Breast epithelium (tissue), 4 donors: Measurements from ENCODE around the gene IFTAP. TPM values are rescaled to one million over a fixed set of nuclear protein-coding genes. Genes with fewer than 3 reads are reported as not detected.

Experiments used
- DNase-seq, 2 donors: peaks; one replicate each; pipeline ENCODE4 v3.0.0-alpha.2; 2019; ENCODE audit warnings: low spot score in 2 of 2
- H3K27ac ChIP-seq, 2 donors: fragments of 200-600 bp; sonication (generic) in 1 of 2; one replicate each; pipeline ENCODE4 v1.5.1; 2016 to 2019; ENCODE audit warnings: mild to moderate bottlenecking in 1 of 2
- H3K27me3 ChIP-seq, 2 donors: fragments of 200-600 bp; sonication (generic) in 1 of 2; one replicate each; pipeline versions ENCODE4 v1.5.1 to v1.6.0; 2017 to 2019; ENCODE audit warnings: control low read depth in 1 of 2, mild to moderate bottlenecking in 1 of 2
- H3K36me3 ChIP-seq: fragments of 200-600 bp; one replicate; pipeline ENCODE4 v1.5.1; 2019
- H3K4me1 ChIP-seq, 2 donors: fragments of 200-600 bp; sonication (generic); one replicate each; pipeline ENCODE4 v1.5.1; 2016 to 2019; ENCODE audit warnings: control low read depth in 1 of 2
- H3K4me3 ChIP-seq, 3 donors: fragments of 200-600 bp; sonication (generic); 1 replicate in 2 of 3; 2 replicates in 1 of 3; pipeline ENCODE4 v1.5.1; 2016 to 2019; ENCODE audit warnings: mild to moderate bottlenecking in 3 of 3, moderate library complexity in 2 of 3
- H3K9me3 ChIP-seq, 2 donors: fragments of 200-600 bp; sonication (generic) in 1 of 2; one replicate each; pipeline ENCODE4 v1.5.1; 2016 to 2019; ENCODE audit warnings: control low read depth in 1 of 2
- CTCF ChIP-seq, 3 donors: fragments of 450-650 bp; IDR thresholded peaks; one replicate each; pipeline ENCODE4 v1.5.1; 2016 to 2017; ENCODE audit warnings: antibody characterized with exemption in 3 of 3, mild to moderate bottlenecking in 3 of 3, moderate library complexity in 3 of 3
- POLR2A ChIP-seq: fragments of 450-650 bp; IDR thresholded peaks from one replicate; pipeline ENCODE4 v1.6.1; 2016; ENCODE audit warnings: antibody characterized with exemption, mild to moderate bottlenecking, moderate library complexity
- POLR2AphosphoS5 ChIP-seq, 3 donors: sonication (generic); formaldehyde crosslinking; IDR thresholded peaks; one replicate each; pipeline ENCODE4 v1.6.1; 2017; ENCODE audit warnings: antibody characterized with exemption in 3 of 3
- intact Hi-C: fragments of 100-400 bp; cut with DNase I; formaldehyde crosslinking; loops from one replicate; pipeline ENCODE4 v1.15.1; 2023; ENCODE audit warnings: low total_unique reads
- total RNA-seq, 3 donors: library from RNA; depleted of rRNA; stranded (reverse); fragments of >200 nt; gene quantifications; one replicate each; pipeline ENCODE4 v1.1.0, GENCODE V29; 2016

IFTAP gene
- total RNA-seq, 3 donors from 2014 or later = 14.7 to 26.6 (median 25.3) TPM

GRCh38 chr11:36684840-36685801, 90.8 kb downstream of the IFTAP start:
- intact Hi-C loops = loop anchor here (5.0 kb wide), 1 partner anchor 313 kb away; no protein-coding TSS in a partner anchor
- TF ChIP-seq POLR2AphosphoS5 (IDR thresholded peaks at IDR 0.05) (no peak), CTCF (IDR thresholded peaks at IDR 0.05) (no peak), POLR2A (no peak)
- peaks cover 0 to 8% of the 10 kb centered on the region in 2 donors for H3K27me3 ChIP-seq

GRCh38 chr11:36688132-36688531, 93.8 kb downstream of the IFTAP start:
- no peaks in the 10 kb centered on the region for H3K9me3 ChIP-seq
- no peak for TF ChIP-seq POLR2A
- no peak for TF ChIP-seq CTCF (IDR thresholded peaks at IDR 0.05)
- no peak for TF ChIP-seq POLR2AphosphoS5 (IDR thresholded peaks at IDR 0.05)
- H3K27me3 ChIP-seq = peaks cover 0 to 8% of the 10 kb centered on the region in 2 donors
- H3K4me3 ChIP-seq = no peak overlapping the region
- H3K36me3 ChIP-seq = no peaks in the 10 kb centered on the region
- no peak overlapping the region for H3K27ac ChIP-seq
- H3K4me1 ChIP-seq = no peaks in the 10 kb centered on the region
- no peak for DNase-seq
- intact Hi-C loops = loop anchor here (5.0 kb wide), 1 partner anchor 316 kb away; no protein-coding TSS in a partner anchor

More at GRCh38 chr11:36684840-36685801, 90.8 kb downstream of the IFTAP start:
- Histone ChIP-seq H3K4me3 (no peak overlapping the region), H3K36me3 (no peaks in the 10 kb centered on the region), H3K4me1 (no peaks in the 10 kb centered on the region), H3K9me3 (peaks cover 0 to 2% of the 10 kb centered on the region in 2 donors), H3K27ac (no peak overlapping the region)
- DNase-seq = no peak

GRCh38 chr11:36688571-36689291, 94.4 kb downstream of the IFTAP start:
- no peaks in the 10 kb centered on the region for H3K4me1 ChIP-seq
- H3K27ac ChIP-seq = no peak overlapping the region
- intact Hi-C loops = loop anchor here (5.0 kb wide), 1 partner anchor 316 kb away; no protein-coding TSS in a partner anchor
- DNase-seq = no peak
- peaks cover 0 to 8% of the 10 kb centered on the region in 2 donors for H3K27me3 ChIP-seq
- TF ChIP-seq CTCF (IDR thresholded peaks at IDR 0.05) (no peak), POLR2AphosphoS5 (IDR thresholded peaks at IDR 0.05) (no peak), POLR2A (no peak)
- no peak overlapping the region for H3K4me3 ChIP-seq
- H3K9me3 ChIP-seq = no peaks in the 10 kb centered on the region
- no peaks in the 10 kb centered on the region for H3K36me3 ChIP-seq

GRCh38 chr11:36689442-36689841, 95.1 kb downstream of the IFTAP start:
- DNase-seq = no peak
- Histone ChIP-seq H3K36me3 (no peaks in the 10 kb centered on the region), H3K4me1 (no peaks in the 10 kb centered on the region), H3K27ac (no peak overlapping the region), H3K9me3 (no peaks in the 10 kb centered on the region), H3K27me3 (peaks cover 0 to 8% of the 10 kb centered on the region in 2 donors), H3K4me3 (no peak overlapping the region)
- TF ChIP-seq POLR2AphosphoS5 (IDR thresholded peaks at IDR 0.05) (no peak), POLR2A (no peak), CTCF (IDR thresholded peaks at IDR 0.05) (no peak)
- intact Hi-C loops = loop anchor here (5.0 kb wide), 1 partner anchor 317 kb away; no protein-coding TSS in a partner anchor
